ENCODE measurements around the gene CCL16. TPM values are rescaled to one million over a fixed set of nuclear protein-coding genes. Genes with fewer than 3 reads are reported as not detected.

Gene CCL16
- total and polyA plus RNA-seq, 2 experiments from 2014 or later, result not detected

DNA sequence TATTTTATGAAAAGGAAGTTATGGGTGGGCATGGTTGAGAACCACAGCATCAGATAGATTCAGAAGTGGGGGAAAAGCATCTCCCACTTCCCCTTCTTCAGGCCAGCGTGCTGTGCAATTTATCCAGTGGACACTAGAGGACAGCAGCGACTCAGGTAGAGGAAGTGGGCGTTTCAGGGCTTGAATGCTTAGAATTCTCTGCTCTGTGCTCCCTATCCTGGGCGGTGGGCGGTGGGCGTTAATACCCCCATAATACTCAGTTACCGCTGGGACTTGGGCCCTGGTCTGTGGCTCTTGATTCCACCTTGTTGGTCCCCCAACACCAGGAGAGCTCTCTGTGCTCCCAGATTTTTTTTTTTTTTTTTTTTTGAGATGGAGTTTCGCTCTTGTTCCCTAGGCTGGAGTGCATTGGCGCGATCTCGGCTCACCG lies 34.1 kb downstream of the CCL16 start:
- no peaks in the 10 kb centered on the region for H3K27me3 ChIP-seq (ENCODE audit: insufficient read depth)
- H3F3A ChIP-seq (replicated peaks; ENCODE audit: low read depth), result no peaks in the 10 kb centered on the region
- no peaks in the 10 kb centered on the region for H3K79me2 ChIP-seq (replicated peaks; ENCODE audit: insufficient read depth)
- Mint-ChIP-seq H3K27me3 (ENCODE audit: insufficient read depth, low read depth, poor library complexity) (no peaks in the 10 kb centered on the region), H3K9me3 (no peaks in the 10 kb centered on the region), H3K4me3 (no peak overlapping the region), H3K36me3 (ENCODE audit: low read depth) (no peaks in the 10 kb centered on the region), H3K4me1 (no peaks in the 10 kb centered on the region), H3K27ac (no peak overlapping the region)
- H3K36me3 ChIP-seq (ENCODE audit: insufficient read depth), result no peaks in the 10 kb centered on the region
- TF ChIP-seq REST (IDR thresholded peaks at IDR 0.05; ENCODE audit: unreplicated experiment) (no peak), CREB1 (CRISPR knock-in tag; IDR thresholded peaks at IDR 0.05; ENCODE audit: low read depth) (no peak), CTCF (conservative IDR thresholded peaks at IDR 0.05; ENCODE audit: low read depth in 2 of 2) (peak; percentile 81 to 90)
- DNase-seq (ENCODE audit: low spot score), result peak; percentile 90
- H3K4me2 ChIP-seq, result no peak overlapping the region
- H3K4me3 ChIP-seq, result no peak overlapping the region
- ATAC-seq, result peak; percentile 96
- no peaks in the 10 kb centered on the region for H3K4me1 ChIP-seq (ENCODE audit: insufficient read depth)
- H2AFZ ChIP-seq, result peak overlapping the region; percentile 92
- H3K27ac ChIP-seq (ENCODE audit: low read depth), result no peak overlapping the region
- H3K9me2 ChIP-seq (ENCODE audit: insufficient read depth), result no peaks in the 10 kb centered on the region
- H4K20me1 ChIP-seq (replicated peaks; ENCODE audit: insufficient read depth), result no peaks in the 10 kb centered on the region

DNA sequence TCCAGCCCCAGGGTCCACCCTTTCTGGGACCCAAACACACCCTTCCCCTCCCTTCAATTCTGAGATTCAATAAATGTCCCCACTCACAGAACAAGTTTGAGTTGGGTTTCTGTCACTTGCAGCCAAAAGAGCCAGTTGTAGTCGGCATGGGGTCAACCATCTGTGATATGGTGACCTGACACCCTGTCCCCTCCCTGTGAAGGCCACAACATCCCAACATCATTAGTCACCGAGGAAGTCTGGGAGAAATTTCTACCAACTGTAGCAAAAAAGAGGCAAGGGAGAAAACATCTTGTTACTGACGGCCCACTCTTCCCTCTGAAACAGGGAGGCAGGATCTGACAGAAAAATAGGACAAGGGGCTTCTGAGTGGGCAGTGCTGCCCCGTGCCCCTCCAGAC lies 37.1 kb downstream of the CCL16 start:
- no peak overlapping the region for H2AFZ ChIP-seq
- Mint-ChIP-seq H3K4me3 (no peak overlapping the region), H3K36me3 (ENCODE audit: low read depth) (no peaks in the 10 kb centered on the region), H3K4me1 (no peaks in the 10 kb centered on the region), H3K9me3 (no peaks in the 10 kb centered on the region), H3K27ac (no peak overlapping the region), H3K27me3 (ENCODE audit: insufficient read depth, low read depth, poor library complexity) (no peaks in the 10 kb centered on the region)
- H3K9me2 ChIP-seq (ENCODE audit: insufficient read depth), result peaks cover 4% of the 10 kb centered on the region; the same call in 1 of the 2 replicates
- H3K36me3 ChIP-seq (ENCODE audit: insufficient read depth), result no peaks in the 10 kb centered on the region
- H4K20me1 ChIP-seq (replicated peaks; ENCODE audit: insufficient read depth), result no peaks in the 10 kb centered on the region
- no peaks in the 10 kb centered on the region for H3K4me1 ChIP-seq (ENCODE audit: insufficient read depth)
- no peaks in the 10 kb centered on the region for H3K27me3 ChIP-seq (ENCODE audit: insufficient read depth)
- ATAC-seq (no peak), DNase-seq (ENCODE audit: low spot score) (no peak)
- H3K27ac ChIP-seq (ENCODE audit: low read depth), result no peak overlapping the region
- H3K79me2 ChIP-seq (replicated peaks; ENCODE audit: insufficient read depth), result no peaks in the 10 kb centered on the region
- H3K4me2 ChIP-seq, result no peak overlapping the region
- no peaks in the 10 kb centered on the region for H3F3A ChIP-seq (replicated peaks; ENCODE audit: low read depth)
- no peak overlapping the region for H3K4me3 ChIP-seq
- TF ChIP-seq ZNF462 (CRISPR knock-in tag; IDR thresholded peaks at IDR 0.05), result no peak
- no peak for TF ChIP-seq JUNB (IDR thresholded peaks at IDR 0.05; ENCODE audit: unreplicated experiment)
- no peak for TF ChIP-seq POLR2AphosphoS5 (IDR thresholded peaks at IDR 0.05; ENCODE audit: low read depth)
- no peak for TF ChIP-seq CREB1 (CRISPR knock-in tag; IDR thresholded peaks at IDR 0.05; ENCODE audit: low read depth)
- no peak for TF ChIP-seq CTCF (conservative IDR thresholded peaks at IDR 0.05; ENCODE audit: low read depth in 2 of 2)
- no peak for TF ChIP-seq ZNF114 (CRISPR knock-in tag; IDR thresholded peaks at IDR 0.05)
- TF ChIP-seq NANOG (IDR thresholded peaks at IDR 0.05; ENCODE audit: borderline replicate concordance), result no peak
